ENCODE data around the gene ADAMTS2.

Gene ADAMTS2

DNA sequence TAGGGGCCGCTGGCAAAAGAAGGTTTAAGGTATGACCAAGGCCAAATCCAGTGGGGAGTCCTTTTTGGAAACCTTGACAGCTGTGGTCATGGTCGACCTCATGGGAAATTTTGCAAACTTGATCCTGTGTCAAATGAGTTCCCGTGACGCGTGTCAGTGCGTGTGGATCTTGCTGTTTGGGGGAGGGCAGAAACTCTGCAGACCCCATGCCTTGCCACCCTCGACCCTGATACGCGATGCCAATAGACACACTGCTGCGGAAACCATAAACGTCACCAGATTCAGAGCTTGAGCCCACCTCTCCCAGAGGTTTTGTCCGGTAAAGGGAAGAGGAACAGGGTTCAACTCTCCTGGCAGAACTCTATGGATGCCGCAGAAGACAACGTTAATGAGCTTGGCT is 104.7 kb downstream of the ADAMTS2 start:
- TF ChIP-seq, protein P1, sequence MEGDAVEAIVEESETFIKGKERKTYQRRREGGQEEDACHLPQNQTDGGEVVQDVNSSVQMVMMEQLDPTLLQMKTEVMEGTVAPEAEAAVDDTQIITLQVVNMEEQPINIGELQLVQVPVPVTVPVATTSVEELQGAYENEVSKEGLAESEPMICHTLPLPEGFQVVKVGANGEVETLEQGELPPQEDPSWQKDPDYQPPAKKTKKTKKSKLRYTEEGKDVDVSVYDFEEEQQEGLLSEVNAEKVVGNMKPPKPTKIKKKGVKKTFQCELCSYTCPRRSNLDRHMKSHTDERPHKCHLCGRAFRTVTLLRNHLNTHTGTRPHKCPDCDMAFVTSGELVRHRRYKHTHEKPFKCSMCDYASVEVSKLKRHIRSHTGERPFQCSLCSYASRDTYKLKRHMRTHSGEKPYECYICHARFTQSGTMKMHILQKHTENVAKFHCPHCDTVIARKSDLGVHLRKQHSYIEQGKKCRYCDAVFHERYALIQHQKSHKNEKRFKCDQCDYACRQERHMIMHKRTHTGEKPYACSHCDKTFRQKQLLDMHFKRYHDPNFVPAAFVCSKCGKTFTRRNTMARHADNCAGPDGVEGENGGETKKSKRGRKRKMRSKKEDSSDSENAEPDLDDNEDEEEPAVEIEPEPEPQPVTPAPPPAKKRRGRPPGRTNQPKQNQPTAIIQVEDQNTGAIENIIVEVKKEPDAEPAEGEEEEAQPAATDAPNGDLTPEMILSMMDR (IDR thresholded peaks at IDR 0.05; ENCODE audit: borderline replicate concordance, insufficient read depth, low read depth, low read length) = no peak
- no peak overlapping the region for H3K4me3 ChIP-seq (ENCODE audit: low read depth, low read length)

DNA sequence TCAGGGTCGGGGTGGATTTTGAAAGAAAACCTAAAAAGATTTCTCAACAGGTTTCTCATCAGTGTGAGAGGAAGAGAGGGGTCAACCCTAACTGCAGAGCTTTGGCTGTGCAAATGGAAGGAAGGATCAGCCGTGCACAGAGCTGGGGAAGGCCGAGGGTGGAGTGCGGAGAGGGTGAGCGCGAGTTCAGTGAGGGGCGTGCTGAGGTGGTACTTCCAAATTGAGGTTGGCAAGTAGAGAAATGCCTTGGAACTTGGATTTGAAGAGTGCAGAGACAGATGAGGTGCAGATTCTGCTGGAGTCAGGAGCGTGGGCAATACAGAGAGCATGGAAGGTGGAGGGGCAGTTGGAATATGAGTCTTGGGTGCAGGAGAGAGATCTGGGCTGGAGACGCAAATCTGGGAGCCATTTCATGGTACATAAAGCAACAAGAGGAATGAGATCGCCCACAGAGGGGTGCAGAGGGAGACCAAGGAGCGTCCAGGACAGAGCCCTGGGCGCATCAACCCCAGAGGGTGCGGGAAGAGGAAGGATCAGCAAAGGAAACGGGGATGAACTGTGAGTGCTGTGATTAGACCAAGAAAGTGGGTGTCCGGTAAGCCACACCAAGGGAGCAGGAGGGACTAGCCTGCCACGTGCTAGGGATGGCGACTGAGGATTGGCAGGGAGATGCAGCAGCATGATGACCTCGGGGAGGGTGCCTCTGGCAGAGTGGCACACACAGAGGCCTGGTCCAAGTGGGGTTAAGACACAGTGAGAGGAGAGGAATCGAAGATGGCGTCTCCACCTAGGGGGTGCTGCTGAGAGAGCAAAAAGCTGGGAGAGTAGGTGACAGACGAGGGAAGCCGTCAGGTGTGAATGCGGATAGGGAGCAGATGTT is 105.8 kb downstream of the ADAMTS2 start:
- no peak overlapping the region for H3K4me3 ChIP-seq (ENCODE audit: low read depth, low read length)
- TF ChIP-seq, protein P1 (IDR thresholded peaks at IDR 0.05; ENCODE audit: borderline replicate concordance, insufficient read depth, low read depth, low read length) = no peak

DNA sequence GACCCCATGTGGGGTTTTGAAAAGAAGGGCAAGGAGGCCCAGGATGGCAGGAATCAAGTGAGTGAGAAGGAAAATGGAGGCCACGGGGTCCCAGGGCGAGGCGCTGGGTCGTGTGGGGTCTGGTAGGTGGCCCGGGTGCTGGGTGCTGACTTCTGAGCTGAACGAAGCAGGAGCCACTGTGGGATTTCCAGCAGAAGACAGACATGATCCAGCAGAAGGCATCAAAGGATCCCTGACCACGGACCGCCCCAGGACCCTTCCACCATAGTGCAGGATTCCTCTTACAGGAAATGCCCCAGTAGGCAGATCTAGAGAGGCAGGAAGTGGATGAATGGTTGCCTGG is 106.7 kb downstream of the ADAMTS2 start:
- TF ChIP-seq, protein P1 (IDR thresholded peaks at IDR 0.05; ENCODE audit: borderline replicate concordance, insufficient read depth, low read depth, low read length) = no peak

DNA sequence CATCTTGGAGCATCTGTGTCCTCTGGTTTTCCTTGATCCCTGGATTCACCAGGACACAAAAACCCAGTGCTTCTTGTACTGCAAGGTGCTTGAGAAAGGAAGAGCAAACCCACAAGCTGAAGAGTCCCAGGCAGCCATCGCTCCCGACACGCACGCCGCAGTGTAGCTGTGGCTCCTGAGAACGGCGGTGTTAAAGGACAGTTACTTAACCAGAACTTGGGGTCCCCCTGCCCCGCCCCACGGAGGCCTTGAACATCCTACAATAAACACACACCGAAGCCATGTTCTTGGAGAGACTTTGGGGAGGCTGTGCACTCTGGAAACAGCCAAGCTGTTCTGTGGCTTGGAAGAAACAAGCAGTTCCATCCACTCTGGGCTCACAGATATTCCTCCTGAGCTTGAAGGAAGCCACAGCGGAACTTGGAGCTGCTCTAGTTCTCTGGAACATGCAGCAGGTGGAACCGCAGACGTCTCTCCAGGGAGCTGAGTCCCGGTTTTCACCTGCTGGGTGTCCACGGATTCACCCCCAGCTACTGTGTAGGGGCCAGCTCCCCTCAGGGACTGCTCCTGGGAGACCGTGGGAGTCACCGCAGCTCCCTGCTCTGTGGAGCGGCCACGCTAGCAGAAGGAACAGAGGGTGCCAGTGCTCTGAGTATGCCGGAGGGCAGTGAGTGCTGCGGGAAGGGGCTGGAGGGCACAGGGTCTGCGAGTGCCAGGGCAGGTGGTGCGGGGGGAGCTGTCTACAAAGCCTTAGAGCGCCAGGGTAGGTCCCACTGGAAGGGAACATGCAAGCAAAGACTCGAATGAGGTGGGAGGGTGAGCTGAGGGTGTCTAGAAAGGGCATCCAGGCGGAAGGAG is 107.3 kb downstream of the ADAMTS2 start:
- TF ChIP-seq, protein P1 (IDR thresholded peaks at IDR 0.05; ENCODE audit: borderline replicate concordance, insufficient read depth, low read depth, low read length) = no peak
- no peak overlapping the region for H3K4me3 ChIP-seq (ENCODE audit: low read depth, low read length)

More for the DNA sequence above, 106.7 kb downstream of the ADAMTS2 start:
- H3K4me3 ChIP-seq (ENCODE audit: low read depth, low read length) = no peak overlapping the region

DNA sequence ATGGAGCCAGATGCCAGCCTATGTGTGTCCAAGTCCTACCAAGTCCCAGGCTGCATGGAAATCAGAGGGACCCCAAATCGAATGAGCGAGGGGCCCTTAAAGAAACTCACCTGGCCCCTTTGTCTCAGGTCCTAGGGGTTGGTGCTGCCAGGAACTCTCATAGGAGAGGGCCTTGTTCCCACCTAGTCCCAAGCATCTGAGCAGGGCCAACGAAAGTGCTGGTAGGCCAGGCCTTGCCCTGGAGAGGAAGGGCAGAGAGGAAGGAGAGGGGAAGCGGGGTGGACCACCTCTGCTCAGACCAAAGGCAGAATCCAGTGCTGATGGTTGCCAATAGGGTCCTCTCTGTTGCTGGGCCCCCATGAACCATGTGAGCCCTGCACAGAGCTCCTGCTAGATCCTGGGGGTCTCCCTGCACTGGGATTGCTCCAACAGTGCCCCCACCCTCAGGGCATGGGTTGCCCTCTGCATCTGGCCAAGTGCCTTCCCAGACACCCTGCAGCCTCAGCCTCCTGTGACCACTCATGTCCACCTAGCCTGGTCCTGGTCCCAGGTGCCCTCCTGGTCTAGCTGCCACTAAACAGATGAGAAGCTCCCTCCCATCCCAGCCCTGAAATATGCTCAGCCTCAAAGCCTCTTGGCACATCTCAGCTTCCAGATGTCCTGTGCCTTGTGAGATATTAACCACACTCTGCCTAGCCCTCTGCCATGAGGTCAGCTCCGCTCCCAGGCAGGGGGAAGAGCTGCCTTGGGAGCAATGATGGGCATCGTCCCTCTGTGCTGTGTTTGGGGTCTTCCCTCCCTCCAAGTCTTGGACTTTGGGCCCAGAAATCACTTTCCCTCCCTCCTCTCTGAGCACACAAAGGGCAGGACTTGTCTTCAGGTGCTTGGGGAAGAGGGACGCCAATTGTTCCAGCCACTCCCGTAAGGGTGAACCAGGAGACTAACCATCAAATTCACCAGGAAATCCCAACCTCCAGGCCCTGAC is 109.6 kb downstream of the ADAMTS2 start:
- no peak overlapping the region for H3K4me3 ChIP-seq (ENCODE audit: low read depth, low read length)
- TF ChIP-seq, protein P1 (IDR thresholded peaks at IDR 0.05; ENCODE audit: borderline replicate concordance, insufficient read depth, low read depth, low read length) = no peak

DNA sequence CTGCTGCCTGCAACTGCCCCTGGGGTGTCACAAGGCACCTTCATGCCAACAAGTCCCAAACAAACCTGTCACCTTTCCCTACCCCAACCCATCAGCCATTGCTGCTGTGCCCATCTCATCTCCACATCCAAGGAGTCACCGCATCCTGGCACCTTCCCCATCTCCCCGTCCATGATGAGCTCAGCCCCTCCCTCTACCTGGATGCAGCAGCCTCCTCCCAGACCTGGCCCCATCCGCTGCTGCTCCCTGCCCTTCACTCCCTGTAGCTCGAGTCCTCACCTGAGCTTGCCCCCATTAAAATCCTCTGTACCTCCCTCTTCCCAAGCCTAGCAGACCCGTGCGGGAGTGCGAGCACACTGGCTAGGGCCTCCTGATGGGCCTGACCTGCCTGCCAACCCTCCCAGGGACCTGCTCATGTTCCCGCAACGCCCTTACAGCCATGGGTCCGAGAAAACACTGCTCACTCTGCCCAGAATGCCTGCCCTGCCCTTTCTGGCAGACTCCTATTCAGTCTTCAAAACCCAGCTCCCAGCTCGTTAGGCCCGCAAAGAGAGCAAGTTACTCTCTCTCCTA is 110.6 kb downstream of the ADAMTS2 start:
- TF ChIP-seq, protein P1 (IDR thresholded peaks at IDR 0.05; ENCODE audit: borderline replicate concordance, insufficient read depth, low read depth, low read length) = no peak
- no peak overlapping the region for H3K4me3 ChIP-seq (ENCODE audit: low read depth, low read length)
